Adrenal gland (tissue), 12 donors: ENCODE data around the gene CREM. TPM values are rescaled to one million over a fixed set of nuclear protein-coding genes. Genes with fewer than 3 reads are reported as not detected.

Source experiments
- DNase-seq, 7 donors: peaks; one replicate each; pipeline ENCODE4 v3.0.0-alpha.2; 2019 to 2020
- H3K27ac ChIP-seq, 5 donors: fragments of 200-600 bp; sonication (generic) in 4 of 5; 1 replicate in 3 of 5; 2 replicates in 2 of 5; pipeline versions ENCODE4 v1.5.1 to v1.8.0; 2016 to 2020; ENCODE audit warnings: mild to moderate bottlenecking in 1 of 5
- H3K27me3 ChIP-seq: fragments of 200-600 bp; 2 replicates; pipeline ENCODE4 v1.8.0; 2021
- H3K36me3 ChIP-seq, 2 donors: fragments of 200-600 bp; replicated peaks in 1 of 2; 1 replicate in 1 of 2; 2 replicates in 1 of 2; pipeline versions ENCODE4 v1.5.1 to v1.8.0; 2018 to 2022
- H3K4me1 ChIP-seq, 2 donors: fragments of 200-600 bp; replicated peaks in 1 of 2; 1 replicate in 1 of 2; 2 replicates in 1 of 2; pipeline versions ENCODE4 v1.5.1 to v1.8.0; 2018 to 2021
- H3K4me3 ChIP-seq, 4 donors: fragments of 200-600 bp; sonication (generic) in 3 of 4; one replicate each; pipeline ENCODE4 v1.5.1; 2016 to 2018
- H3K9me3 ChIP-seq, 3 donors: fragments of 200-600 bp; sonication (generic) in 1 of 3; replicated peaks in 1 of 3; 1 replicate in 2 of 3; 2 replicates in 1 of 3; pipeline versions ENCODE4 v1.5.1 to v1.8.0; 2016 to 2021
- POLR2A ChIP-seq, 2 donors: fragments of 450-650 bp; IDR thresholded peaks; one replicate each; pipeline ENCODE4 v1.6.1; 2017; ENCODE audit warnings: antibody characterized with exemption in 2 of 2, mild to moderate bottlenecking in 2 of 2, moderate library complexity in 1 of 2
- WGBS, 4 donors: extraction: QIAGEN DNeasy Blood & Tissue Kit in 2 of 4; methylation state at CpG; one replicate each; pipeline versions ENCODE4 v1.1.5 to v1.1.7; 2013 to 2017; 5-methylcytosine and 5-hydroxymethylcytosine counted together
- intact Hi-C, 2 donors: fragments of 100-400 bp; cut with DNase I; formaldehyde crosslinking; loops; one replicate each; pipeline versions ENCODE4 v1.14.1 to v1.15.0; 2022 to 2023
- polyA plus RNA-seq, 3 donors: library from polyadenylated mRNA; stranded (reverse); fragments of 200-250 nt in 2 of 3; fragments of 350-450 nt in 1 of 3; fragmentation: Illumina TruSeq in 1 of 3; extraction: RNeasy Lipid Tissue Mini Kit (QIAGEN cat#74804) in 1 of 3; gene quantifications; one replicate each; pipeline ENCODE4 v1.2.3, GENCODE V29; 2013 to 2014
- total RNA-seq, 9 donors: library from RNA; depleted of rRNA in 4 of 9; stranded (reverse); fragments of >200 nt in 4 of 9; fragments of 120-200 nt in 1 of 9; fragmentation: NEBNext Ultra II Directional in 1 of 9; extraction: Animal tissue kit (Norgen Biotek cat#: 25700) in 1 of 9; gene quantifications; one replicate each; pipeline versions ENCODE4 v1.1.0 to v1.2.4, GENCODE V29; 2013 to 2023
- TF ChIP-seq, protein P1 (sequence below), 6 experiments: fragments of 450-650 bp in 4 of 6; fragments of 200-600 bp in 2 of 6; sonication (generic) in 1 of 6; IDR thresholded peaks; 1 replicate in 5 of 6; 2 replicates in 1 of 6; pipeline versions ENCODE4 v1.5.1 to v1.8.0; 2016 to 2021; ENCODE audit warnings: antibody characterized with exemption in 6 of 6, mild to moderate bottlenecking in 2 of 6, moderate library complexity in 1 of 6
- donor health status: healthy with polysubstance abuse.
- donor health status: Bipolar disorder and iron deficiency.
- donor health status: DM: yes; HTN: yes; CAD: no.
- donor health status: DM: no; HTN: no; CAD: no.
- donor health status: DM: no; HTN: no; CAD: no.
- donor health status: DM: yes; HTN: yes; CAD: no.

CREM gene
- total and polyA plus RNA-seq, 12 donors, result 75.2 to 340 (median 119) TPM

DNA sequence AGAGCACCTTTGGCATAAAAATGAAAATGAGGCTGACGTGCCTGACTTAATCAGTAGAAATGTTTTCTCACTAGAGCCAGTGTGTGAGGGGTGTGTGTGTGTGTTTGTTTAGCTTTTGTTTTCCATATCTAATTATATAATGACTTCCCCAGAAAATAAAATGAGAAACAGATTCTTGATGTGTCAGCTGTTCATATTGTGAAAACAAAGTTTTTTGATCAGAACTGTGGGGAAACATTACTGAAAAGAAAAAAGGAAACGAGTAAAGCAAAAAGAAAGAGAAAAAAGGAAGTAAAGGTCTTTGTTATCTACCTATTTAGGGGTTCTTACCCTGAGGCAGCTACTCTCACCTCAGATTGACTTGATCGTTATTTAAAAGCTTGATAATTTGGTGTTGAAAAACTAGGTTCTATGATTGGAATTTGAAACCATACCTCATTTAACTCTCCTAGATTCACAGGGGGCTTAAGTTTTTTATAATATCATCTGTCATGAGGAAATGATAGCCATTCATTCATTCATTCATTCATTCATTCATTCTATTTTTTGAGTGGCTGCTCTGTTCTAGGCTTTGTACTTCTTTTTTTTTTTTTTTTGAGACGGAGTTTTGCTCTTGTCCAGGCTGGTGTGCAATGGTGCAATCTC is 58.0 kb downstream of the CREM start:
- intact Hi-C loops, result no loop called here
- peaks cover 0 to 8% of the 10 kb centered on the region in 2 donors for H3K4me1 ChIP-seq
- H3K27ac ChIP-seq, result peak overlapping the region; percentile 2 to 54 (median 27)
- 52 to 63% (median 57%) methylated on average over 4 of the region's 4 CpGs for WGBS, 4 donors
- no peak overlapping the region for H3K4me3 ChIP-seq
- DNase-seq, result no peak
- no peaks in the 10 kb centered on the region for H3K36me3 ChIP-seq
- TF ChIP-seq, protein P1, sequence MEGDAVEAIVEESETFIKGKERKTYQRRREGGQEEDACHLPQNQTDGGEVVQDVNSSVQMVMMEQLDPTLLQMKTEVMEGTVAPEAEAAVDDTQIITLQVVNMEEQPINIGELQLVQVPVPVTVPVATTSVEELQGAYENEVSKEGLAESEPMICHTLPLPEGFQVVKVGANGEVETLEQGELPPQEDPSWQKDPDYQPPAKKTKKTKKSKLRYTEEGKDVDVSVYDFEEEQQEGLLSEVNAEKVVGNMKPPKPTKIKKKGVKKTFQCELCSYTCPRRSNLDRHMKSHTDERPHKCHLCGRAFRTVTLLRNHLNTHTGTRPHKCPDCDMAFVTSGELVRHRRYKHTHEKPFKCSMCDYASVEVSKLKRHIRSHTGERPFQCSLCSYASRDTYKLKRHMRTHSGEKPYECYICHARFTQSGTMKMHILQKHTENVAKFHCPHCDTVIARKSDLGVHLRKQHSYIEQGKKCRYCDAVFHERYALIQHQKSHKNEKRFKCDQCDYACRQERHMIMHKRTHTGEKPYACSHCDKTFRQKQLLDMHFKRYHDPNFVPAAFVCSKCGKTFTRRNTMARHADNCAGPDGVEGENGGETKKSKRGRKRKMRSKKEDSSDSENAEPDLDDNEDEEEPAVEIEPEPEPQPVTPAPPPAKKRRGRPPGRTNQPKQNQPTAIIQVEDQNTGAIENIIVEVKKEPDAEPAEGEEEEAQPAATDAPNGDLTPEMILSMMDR (IDR thresholded peaks at IDR 0.05), result no peak
- no peak for TF ChIP-seq POLR2A (IDR thresholded peaks at IDR 0.05)
- no peaks in the 10 kb centered on the region for H3K9me3 ChIP-seq
- H3K27me3 ChIP-seq, result no peaks in the 10 kb centered on the region

DNA sequence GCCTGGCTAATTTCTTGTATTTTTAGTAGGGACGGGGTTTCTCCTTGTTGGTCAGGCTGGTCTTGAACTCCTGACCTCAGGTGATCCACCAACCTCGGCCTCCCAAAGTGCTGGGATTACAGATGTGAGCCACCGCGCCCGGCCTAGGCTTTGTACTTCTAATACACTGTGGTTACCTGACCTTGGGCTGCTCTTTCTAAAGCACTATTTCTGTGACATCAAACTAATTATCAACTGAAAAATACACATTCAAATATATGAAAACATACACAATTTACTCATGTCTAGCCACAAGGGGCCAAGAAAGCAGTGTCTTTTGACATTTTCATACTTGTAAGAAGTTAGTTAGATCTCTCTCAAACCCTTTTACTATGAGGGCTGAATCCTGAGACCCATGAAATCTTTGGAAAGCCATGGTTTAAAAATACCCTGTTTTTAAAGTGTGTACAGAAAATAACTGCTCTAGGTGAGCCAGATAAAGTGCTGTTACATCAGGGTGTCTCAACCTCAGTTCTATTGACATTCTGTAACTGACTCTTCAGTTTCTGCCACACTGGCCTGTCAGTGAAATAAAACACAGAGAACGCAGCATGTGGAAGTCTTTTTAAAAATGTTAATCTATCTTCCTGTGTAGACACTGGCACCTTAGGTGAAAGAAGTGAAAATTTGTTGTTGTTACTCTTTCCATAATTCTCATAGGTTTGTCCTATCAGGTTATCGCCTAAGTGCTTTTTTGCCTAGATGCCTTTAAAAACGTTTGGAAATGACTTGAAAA is 58.8 kb downstream of the CREM start:
- intact Hi-C loops, result no loop called here
- WGBS, 4 donors, result 67 to 83% (median 78%) methylated on average over 8 of the region's 8 CpGs
- H3K4me1 ChIP-seq, result peaks cover 0 to 8% of the 10 kb centered on the region in 2 donors
- H3K9me3 ChIP-seq, result no peaks in the 10 kb centered on the region
- no peak for TF ChIP-seq POLR2A (IDR thresholded peaks at IDR 0.05)
- TF ChIP-seq, protein P1 (IDR thresholded peaks at IDR 0.05), result no peak
- H3K27ac ChIP-seq, result peak overlapping the region in 2 of 5 donors; percentile 40 to 52
- no peaks in the 10 kb centered on the region for H3K27me3 ChIP-seq
- no peak for DNase-seq
- H3K36me3 ChIP-seq, result no peaks in the 10 kb centered on the region
- no peak overlapping the region for H3K4me3 ChIP-seq

DNA sequence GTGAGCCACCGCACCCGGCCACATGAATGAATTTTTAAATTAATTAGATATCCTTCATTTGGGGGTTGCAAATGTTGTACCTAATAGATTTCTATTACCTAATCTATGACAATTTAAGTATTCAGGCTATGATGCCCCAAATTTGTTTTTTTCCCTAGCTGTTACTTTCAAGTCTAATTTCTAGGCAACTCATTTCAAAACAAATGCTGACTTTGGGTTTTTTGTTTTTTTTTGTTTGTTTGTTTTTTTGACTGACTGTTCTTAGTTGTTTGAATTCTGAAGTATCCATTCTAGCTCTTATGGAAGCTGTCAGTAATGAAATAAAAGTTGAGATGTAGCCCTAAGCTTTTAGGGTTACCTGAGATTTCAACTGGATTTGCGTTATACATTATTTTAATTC is 62.3 kb downstream of the CREM start:
- Histone ChIP-seq H3K4me1 (peaks cover 0 to 27% of the 10 kb centered on the region in 2 donors), H3K27me3 (no peaks in the 10 kb centered on the region), H3K4me3 (no peak overlapping the region), H3K9me3 (no peaks in the 10 kb centered on the region), H3K36me3 (no peaks in the 10 kb centered on the region), H3K27ac (no peak overlapping the region)
- TF ChIP-seq, protein P1 (IDR thresholded peaks at IDR 0.05), result no peak
- 93 to 97% (median 95%) methylated on average over 3 of the region's 3 CpGs for WGBS, 4 donors
- DNase-seq, result no peak
- intact Hi-C loops, result no loop called here

DNA sequence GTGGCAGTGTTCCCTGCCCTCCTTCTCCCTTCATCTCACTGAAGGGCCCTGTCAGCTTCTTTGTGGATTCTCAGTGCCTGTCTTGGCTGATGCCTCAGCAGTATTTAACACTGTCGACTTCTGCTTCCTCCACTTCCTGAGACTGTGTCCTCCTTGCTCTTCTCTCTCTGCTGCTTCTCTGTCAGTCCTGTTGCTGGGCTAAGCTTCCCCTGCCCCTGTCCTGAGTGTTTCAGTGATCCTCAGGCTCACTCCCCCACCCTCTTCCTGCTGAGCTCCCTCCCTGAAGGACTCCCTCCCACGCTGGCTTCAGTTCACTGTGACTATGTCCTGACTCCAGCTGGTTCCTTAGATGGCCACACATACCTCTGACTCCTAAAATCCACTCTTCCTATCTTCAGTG is 64.9 kb downstream of the CREM start:
- peak overlapping the region; percentile 63 to 86 (median 71) for H3K27ac ChIP-seq
- H3K4me3 ChIP-seq, result no peak overlapping the region
- no peaks in the 10 kb centered on the region for H3K27me3 ChIP-seq
- TF ChIP-seq, protein P1 (IDR thresholded peaks at IDR 0.05), result no peak
- no peak for TF ChIP-seq POLR2A (IDR thresholded peaks at IDR 0.05)
- H3K4me1 ChIP-seq, result peaks cover 0 to 33% of the 10 kb centered on the region in 2 donors
- H3K9me3 ChIP-seq, result no peaks in the 10 kb centered on the region
- no peaks in the 10 kb centered on the region for H3K36me3 ChIP-seq
- intact Hi-C loops, result no loop called here
- DNase-seq, result peak in 6 of 7 donors; percentile 50 to 73 (median 58)
- 29 to 42% (median 30%) methylated on average over 2 of the region's 2 CpGs for WGBS, 4 donors
